Measurements from ENCODE around the gene CAB39. TPM values are rescaled to one million over a fixed set of nuclear protein-coding genes. Genes with fewer than 3 reads are reported as not detected.

Gene CAB39
- total RNA-seq, 1 experiment from 2014 or later = 40.4 TPM

DNA sequence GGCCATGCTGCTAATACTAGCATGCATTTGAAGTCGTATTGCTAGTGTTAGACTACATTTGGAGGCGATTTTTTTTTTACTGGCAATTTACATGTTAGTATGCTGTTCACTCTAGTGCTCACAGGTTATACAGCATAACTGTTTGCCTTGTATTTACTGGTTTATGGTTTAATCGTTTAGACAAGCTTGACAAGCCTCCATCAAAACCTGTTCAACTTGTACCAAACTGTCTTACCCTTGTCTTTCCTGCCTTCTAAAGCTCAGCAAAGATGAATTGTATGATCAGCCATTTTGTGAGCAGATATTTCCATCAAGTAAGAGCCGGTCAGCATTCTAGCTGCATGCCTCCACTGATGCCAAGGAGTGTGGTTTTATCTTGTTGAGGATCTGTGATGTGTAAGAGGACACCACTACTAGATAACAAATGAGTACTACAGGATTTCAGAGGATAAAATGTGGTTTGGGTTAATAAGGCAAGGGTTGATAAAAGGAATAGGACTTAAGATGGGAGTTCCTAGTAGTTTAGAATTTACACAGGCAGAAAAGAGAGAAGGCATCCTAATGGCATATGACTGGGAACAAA, 83.7 kb downstream of the CAB39 start:
- Histone ChIP-seq H3K27me3 (replicated peaks; ENCODE audit: control insufficient read depth, insufficient read depth, low read length) (no peaks in the 10 kb centered on the region), H3K4me3 (ENCODE audit: low read depth, low read length) (no peak overlapping the region), H3K4me1 (no peaks in the 10 kb centered on the region; the same call in 1 of the 2 replicates), H3K36me3 (ENCODE audit: control insufficient read depth, insufficient read depth, low read length) (no peaks in the 10 kb centered on the region), H3K9me3 (no peaks in the 10 kb centered on the region)
- no peaks in the 10 kb centered on the region for H3K9me3 Mint-ChIP-seq (ENCODE audit: unreplicated experiment)
- ChIA-PET CTCF (no interaction called here), POLR2A (no interaction called here)
- intact Hi-C loops (cut with micrococcal nuclease; ENCODE audit: unreplicated experiment) = loop anchor here (5.0 kb wide), 2 partner anchors 34 to 184 kb away; no protein-coding TSS in a partner anchor
- DNase-seq = no peak
- no peak overlapping the region for H3K4me3 Mint-ChIP-seq (ENCODE audit: unreplicated experiment)
- H3K27me3 Mint-ChIP-seq (ENCODE audit: insufficient read depth, unreplicated experiment) = no peaks in the 10 kb centered on the region
- no peaks in the 10 kb centered on the region for H3K4me1 Mint-ChIP-seq (ENCODE audit: low read depth, unreplicated experiment)
- peaks cover 32% of the 10 kb centered on the region for H3K36me3 Mint-ChIP-seq (ENCODE audit: insufficient read depth, unreplicated experiment)
- H3K27ac Mint-ChIP-seq (ENCODE audit: unreplicated experiment) = no peak overlapping the region
- TF ChIP-seq, protein P1, sequence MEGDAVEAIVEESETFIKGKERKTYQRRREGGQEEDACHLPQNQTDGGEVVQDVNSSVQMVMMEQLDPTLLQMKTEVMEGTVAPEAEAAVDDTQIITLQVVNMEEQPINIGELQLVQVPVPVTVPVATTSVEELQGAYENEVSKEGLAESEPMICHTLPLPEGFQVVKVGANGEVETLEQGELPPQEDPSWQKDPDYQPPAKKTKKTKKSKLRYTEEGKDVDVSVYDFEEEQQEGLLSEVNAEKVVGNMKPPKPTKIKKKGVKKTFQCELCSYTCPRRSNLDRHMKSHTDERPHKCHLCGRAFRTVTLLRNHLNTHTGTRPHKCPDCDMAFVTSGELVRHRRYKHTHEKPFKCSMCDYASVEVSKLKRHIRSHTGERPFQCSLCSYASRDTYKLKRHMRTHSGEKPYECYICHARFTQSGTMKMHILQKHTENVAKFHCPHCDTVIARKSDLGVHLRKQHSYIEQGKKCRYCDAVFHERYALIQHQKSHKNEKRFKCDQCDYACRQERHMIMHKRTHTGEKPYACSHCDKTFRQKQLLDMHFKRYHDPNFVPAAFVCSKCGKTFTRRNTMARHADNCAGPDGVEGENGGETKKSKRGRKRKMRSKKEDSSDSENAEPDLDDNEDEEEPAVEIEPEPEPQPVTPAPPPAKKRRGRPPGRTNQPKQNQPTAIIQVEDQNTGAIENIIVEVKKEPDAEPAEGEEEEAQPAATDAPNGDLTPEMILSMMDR (IDR thresholded peaks at IDR 0.05; ENCODE audit: insufficient read depth in 1 of 2, low read depth in 1 of 2, low read length in 1 of 2, severe bottlenecking in 1 of 2, unreplicated experiment in 1 of 2) = no peak
- BruUV-seq (replicated peaks) = no TSS peak

DNA sequence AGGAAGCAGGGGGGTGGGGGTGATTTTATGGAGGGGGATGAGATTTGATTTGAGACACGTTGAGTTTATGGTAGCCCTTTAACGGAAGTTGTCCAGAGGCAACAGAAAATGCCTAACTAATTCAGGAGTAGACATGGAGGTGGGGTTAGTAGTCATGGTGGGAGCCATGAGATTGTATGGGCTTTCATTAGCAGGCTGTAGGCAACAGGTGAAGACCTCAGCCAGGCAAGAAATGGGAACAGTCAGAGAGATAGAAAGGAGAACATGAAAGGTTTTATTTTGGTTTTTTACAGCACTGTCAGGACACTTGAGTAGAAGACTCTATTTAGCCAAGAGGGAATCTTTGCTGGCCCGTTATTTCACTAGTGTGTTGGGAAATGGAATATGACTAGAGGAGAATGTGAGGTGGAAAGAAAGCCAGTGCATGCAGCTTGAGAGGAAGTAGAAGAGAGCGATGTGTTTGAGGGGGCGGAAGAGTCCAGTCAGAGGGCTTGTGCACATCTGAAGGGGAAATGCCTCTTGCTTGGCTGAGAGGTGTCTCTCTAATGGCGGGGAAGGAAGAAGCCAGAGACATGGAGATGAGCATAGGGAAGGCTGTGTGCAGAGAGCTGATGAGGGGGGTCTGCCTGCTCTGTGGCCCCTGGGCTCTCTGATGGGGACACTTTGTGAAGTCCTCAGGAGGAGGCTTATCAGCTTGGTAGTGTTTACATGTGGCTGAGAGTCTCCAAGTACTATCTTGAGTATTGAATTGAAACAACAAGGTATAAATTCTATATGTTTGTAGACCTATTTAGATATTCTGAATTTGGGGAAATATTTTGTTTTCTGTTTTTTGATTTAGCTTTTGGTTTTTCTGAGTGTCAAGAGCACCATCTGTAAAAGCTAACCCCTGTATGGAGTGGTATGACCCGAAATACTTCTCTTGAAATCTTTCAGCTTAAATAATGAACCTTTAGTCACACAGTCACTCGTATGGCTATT, 85.2 kb downstream of the CAB39 start:
- BruUV-seq (replicated peaks) = no TSS peak
- TF ChIP-seq, protein P1 (IDR thresholded peaks at IDR 0.05; ENCODE audit: insufficient read depth in 1 of 2, low read depth in 1 of 2, low read length in 1 of 2, severe bottlenecking in 1 of 2, unreplicated experiment in 1 of 2) = no peak
- no peaks in the 10 kb centered on the region for H3K36me3 ChIP-seq (ENCODE audit: control insufficient read depth, insufficient read depth, low read length)

DNA sequence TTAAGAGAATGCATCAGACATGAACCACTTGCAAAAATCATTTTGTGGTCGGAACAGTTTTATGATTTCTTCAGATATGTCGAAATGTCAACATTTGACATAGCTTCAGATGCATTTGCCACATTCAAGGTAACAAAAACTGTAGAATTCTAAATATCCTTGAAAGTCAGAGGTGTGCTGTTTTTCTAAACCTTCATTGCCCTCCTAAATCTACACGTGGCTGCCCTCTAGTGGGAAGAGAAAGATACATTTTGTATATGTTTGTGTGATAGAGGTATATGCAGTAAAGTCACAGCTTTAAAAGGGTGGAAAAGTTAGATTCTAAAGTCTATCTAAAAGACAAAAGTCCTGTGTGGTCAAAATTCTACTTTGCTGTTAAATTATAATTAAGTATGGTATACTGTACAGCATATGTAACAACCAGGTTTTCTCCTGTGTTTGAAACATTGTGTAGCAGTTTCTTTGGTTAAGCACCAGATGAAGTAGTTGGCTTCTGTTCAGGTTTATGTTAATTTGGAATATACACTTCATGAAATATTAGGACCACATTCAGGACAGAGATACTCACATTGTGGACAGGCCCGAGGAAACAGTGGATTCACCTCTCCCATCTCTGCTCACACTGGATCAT, 86.2 kb downstream of the CAB39 start:
- Mint-ChIP-seq H3K4me1 (ENCODE audit: low read depth, unreplicated experiment) (no peaks in the 10 kb centered on the region), H3K36me3 (ENCODE audit: insufficient read depth, unreplicated experiment) (peaks cover 41% of the 10 kb centered on the region), H3K4me3 (ENCODE audit: unreplicated experiment) (no peak overlapping the region), H3K27me3 (ENCODE audit: insufficient read depth, unreplicated experiment) (no peaks in the 10 kb centered on the region), H3K27ac (ENCODE audit: unreplicated experiment) (no peak overlapping the region), H3K9me3 (ENCODE audit: unreplicated experiment) (no peaks in the 10 kb centered on the region)
- H3K27me3 ChIP-seq (replicated peaks; ENCODE audit: control insufficient read depth, insufficient read depth, low read length) = no peaks in the 10 kb centered on the region
- no peak overlapping the region for H3K4me3 ChIP-seq (ENCODE audit: low read depth, low read length)
- intact Hi-C loops (cut with micrococcal nuclease; ENCODE audit: unreplicated experiment) = loop anchor here (1.0 to 5.0 kb wide), 5 partner anchors 37 to 187 kb away; no protein-coding TSS in a partner anchor
- POLR2A ChIA-PET = no interaction called here
- DNase-seq = peak in 1 of 2 experiments; percentile 57
- BruUV-seq (replicated peaks) = no TSS peak
- TF ChIP-seq, protein P1 (IDR thresholded peaks at IDR 0.05; ENCODE audit: insufficient read depth in 1 of 2, low read depth in 1 of 2, low read length in 1 of 2, severe bottlenecking in 1 of 2, unreplicated experiment in 1 of 2) = peak; percentile 49 to 51
- H3K9me3 ChIP-seq = no peaks in the 10 kb centered on the region
- no peaks in the 10 kb centered on the region for H3K36me3 ChIP-seq (ENCODE audit: control insufficient read depth, insufficient read depth, low read length)
- H3K4me1 ChIP-seq = no peaks in the 10 kb centered on the region; the same call in 1 of the 2 replicates
- CTCF ChIA-PET = interaction anchor here (0.7 to 1.9 kb wide), 4 partner anchors 11 to 85 kb away, joined by 3 to 7 read pairs (median 4); no protein-coding TSS in a partner anchor

More for the DNA sequence above, 85.2 kb downstream of the CAB39 start:
- CTCF ChIA-PET = interaction anchor here (1.1 to 1.9 kb wide), 3 partner anchors 12 to 84 kb away, joined by 3 to 7 read pairs (median 5); no protein-coding TSS in a partner anchor
- no peak for DNase-seq
- Histone ChIP-seq H3K9me3 (no peaks in the 10 kb centered on the region), H3K27me3 (replicated peaks; ENCODE audit: control insufficient read depth, insufficient read depth, low read length) (no peaks in the 10 kb centered on the region), H3K4me1 (no peaks in the 10 kb centered on the region; the same call in 1 of the 2 replicates), H3K4me3 (ENCODE audit: low read depth, low read length) (no peak overlapping the region)
- Mint-ChIP-seq H3K36me3 (ENCODE audit: insufficient read depth, unreplicated experiment) (peaks cover 41% of the 10 kb centered on the region), H3K27ac (ENCODE audit: unreplicated experiment) (no peak overlapping the region), H3K4me1 (ENCODE audit: low read depth, unreplicated experiment) (no peaks in the 10 kb centered on the region), H3K4me3 (ENCODE audit: unreplicated experiment) (no peak overlapping the region), H3K27me3 (ENCODE audit: insufficient read depth, unreplicated experiment) (no peaks in the 10 kb centered on the region), H3K9me3 (ENCODE audit: unreplicated experiment) (no peaks in the 10 kb centered on the region)
- intact Hi-C loops (cut with micrococcal nuclease; ENCODE audit: unreplicated experiment) = loop anchor here (2.0 to 5.0 kb wide), 4 partner anchors 36 to 186 kb away; no protein-coding TSS in a partner anchor
- POLR2A ChIA-PET = no interaction called here

Data from Caco-2 (cell line).